GM15510 (cell line): ENCODE data around the gene NME7.

Experiments used
- POLR2A ChIP-seq: IDR thresholded peaks from 3 replicates; pipeline ENCODE4 v1.6.1; 2011; ENCODE audit warnings: borderline replicate concordance; ENCODE audit not compliant: insufficient read length; ENCODE audit errors: extremely low read depth

Gene NME7

GRCh38 chr1:169266133-169266532 is 101.5 kb downstream of the NME7 start:
- no peak for TF ChIP-seq POLR2A

- TF ChIP-seq POLR2A = no peak
Observed at GRCh38 chr1:169263059-169263458, 104.5 kb downstream of the NME7 start.

GRCh38 chr1:169261884-169262283 is 105.7 kb downstream of the NME7 start:
- TF ChIP-seq POLR2A = no peak

GRCh38 chr1:169260478-169261151 is 107.0 kb downstream of the NME7 start:
- TF ChIP-seq POLR2A = no peak

- TF ChIP-seq POLR2A = no peak
Observed at GRCh38 chr1:169259816-169260215, 107.8 kb downstream of the NME7 start.

GRCh38 chr1:169250795-169251194 is 116.8 kb downstream of the NME7 start:
- TF ChIP-seq POLR2A = no peak

- TF ChIP-seq POLR2A = no peak
Observed at GRCh38 chr1:169250022-169250421, 117.6 kb downstream of the NME7 start.

- TF ChIP-seq POLR2A = no peak
Observed at GRCh38 chr1:169249611-169250010, 118.0 kb downstream of the NME7 start.

GRCh38 chr1:169245706-169246105 is 121.9 kb downstream of the NME7 start:
- TF ChIP-seq POLR2A = no peak

- TF ChIP-seq POLR2A = no peak
Observed at GRCh38 chr1:169240449-169241232, 127.0 kb downstream of the NME7 start.

- TF ChIP-seq POLR2A = no peak
Observed at GRCh38 chr1:169236880-169237279, 130.7 kb downstream of the NME7 start.

GRCh38 chr1:169236143-169236542 is 131.5 kb downstream of the NME7 start:
- no peak for TF ChIP-seq POLR2A

- no peak for TF ChIP-seq POLR2A
Observed at GRCh38 chr1:169235568-169235967, 132.0 kb downstream of the NME7 start.

- TF ChIP-seq POLR2A = no peak
Observed at GRCh38 chr1:169234780-169235179, 132.8 kb downstream of the NME7 start.

- TF ChIP-seq POLR2A = no peak
Observed at GRCh38 chr1:169217636-169218035, 150.0 kb downstream of the NME7 start.

- no peak for TF ChIP-seq POLR2A
Observed at GRCh38 chr1:169214598-169214997, 153.0 kb downstream of the NME7 start.

- TF ChIP-seq POLR2A = no peak
Observed at GRCh38 chr1:169212088-169212487, 155.5 kb downstream of the NME7 start.

- no peak for TF ChIP-seq POLR2A
Observed at GRCh38 chr1:169207797-169208520, 159.6 kb downstream of the NME7 start.
